Body of pancreas (tissue), 4 donors: Measurements from ENCODE around the gene NF1. TPM values are rescaled to one million over a fixed set of nuclear protein-coding genes. Genes with fewer than 3 reads are reported as not detected.
"Not testable (repeated sequence)": the region's sequence is repeated elsewhere in the genome, so short reads cannot be mapped to it uniquely, and the experiment has no call there.

Experiments
- ATAC-seq: fragments of 150-250 bp; one replicate; pipeline ENCODE4 v1.9.1; 2016
- DNase-seq, 4 donors: peaks; one replicate each; pipeline ENCODE4 v3.0.0-alpha.2; 2019
- H3K27ac ChIP-seq, 4 donors: fragments of 200-600 bp; sonication (generic); 1 replicate in 3 of 4; 2 replicates in 1 of 4; pipeline versions ENCODE4 v1.5.1 to v1.6.1; 2016 to 2019; ENCODE audit warnings: mild to moderate bottlenecking in 1 of 4, mixed read lengths in 1 of 4, moderate library complexity in 1 of 4
- H3K27me3 ChIP-seq, 2 donors: fragments of 200-600 bp; sonication (generic); one replicate each; pipeline ENCODE4 v1.6.0; 2016; ENCODE audit warnings: mild to moderate bottlenecking in 1 of 2
- H3K36me3 ChIP-seq, 2 donors: fragments of 200-600 bp; sonication (generic); replicated peaks in 1 of 2; 2 replicates each; pipeline ENCODE4 v1.5.1; 2016; ENCODE audit warnings: low read depth in 2 of 2; ENCODE audit not compliant: insufficient read depth in 1 of 2
- H3K4me1 ChIP-seq: fragments of 200-600 bp; sonication (generic); one replicate; pipeline ENCODE4 v1.6.0; 2016
- H3K4me3 ChIP-seq, 2 donors: fragments of 200-600 bp; sonication (generic); 1 replicate in 1 of 2; 2 replicates in 1 of 2; pipeline ENCODE4 v1.5.1; 2016 to 2019
- H3K9me3 ChIP-seq, 3 donors: fragments of 200-600 bp; sonication (generic); 1 replicate in 2 of 3; 2 replicates in 1 of 3; pipeline ENCODE4 v1.5.1; 2016
- POLR2A ChIP-seq, 3 donors: fragments of 450-650 bp; IDR thresholded peaks; one replicate each; pipeline ENCODE4 v1.6.1; 2016; ENCODE audit warnings: antibody characterized with exemption in 3 of 3, mild to moderate bottlenecking in 2 of 3
- WGBS, 2 donors: methylation state at CpG; one replicate each; pipeline ENCODE4 v1.1.5; 2017; 5-methylcytosine and 5-hydroxymethylcytosine counted together
- intact Hi-C: fragments of 100-400 bp; cut with DNase I; formaldehyde crosslinking; loops from one replicate; pipeline ENCODE4 v1.15.1; 2023
- total RNA-seq, 2 donors: library from RNA; depleted of rRNA; stranded (reverse); fragments of >200 nt; gene quantifications; one replicate each; pipeline ENCODE4 v1.1.0, GENCODE V29; 2016
- TF ChIP-seq, protein P1 (sequence below), 7 experiments: fragments of 450-650 bp in 4 of 7; fragments of 200-600 bp in 3 of 7; sonication (generic) in 3 of 7; IDR thresholded peaks; one replicate each; pipeline ENCODE4 v1.5.1; 2016 to 2019; ENCODE audit warnings: antibody characterized with exemption in 7 of 7

The NF1 gene
- total RNA-seq, 2 donors from 2014 or later = 54.7 to 57.1 TPM

DNA sequence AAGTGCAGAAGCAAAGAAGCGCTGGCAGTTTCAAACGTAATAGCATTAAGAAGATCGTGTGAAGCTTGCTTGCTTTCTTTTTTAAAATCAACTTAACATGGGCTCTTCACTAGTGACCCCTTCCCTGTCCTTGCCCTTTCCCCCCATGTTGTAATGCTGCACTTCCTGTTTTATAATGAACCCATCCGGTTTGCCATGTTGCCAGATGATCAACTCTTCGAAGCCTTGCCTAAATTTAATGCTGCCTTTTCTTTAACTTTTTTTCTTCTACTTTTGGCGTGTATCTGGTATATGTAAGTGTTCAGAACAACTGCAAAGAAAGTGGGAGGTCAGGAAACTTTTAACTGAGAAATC, 279.3 kb downstream of the NF1 start:
- no peak overlapping the region for H3K27ac ChIP-seq
- TF ChIP-seq, protein P1, sequence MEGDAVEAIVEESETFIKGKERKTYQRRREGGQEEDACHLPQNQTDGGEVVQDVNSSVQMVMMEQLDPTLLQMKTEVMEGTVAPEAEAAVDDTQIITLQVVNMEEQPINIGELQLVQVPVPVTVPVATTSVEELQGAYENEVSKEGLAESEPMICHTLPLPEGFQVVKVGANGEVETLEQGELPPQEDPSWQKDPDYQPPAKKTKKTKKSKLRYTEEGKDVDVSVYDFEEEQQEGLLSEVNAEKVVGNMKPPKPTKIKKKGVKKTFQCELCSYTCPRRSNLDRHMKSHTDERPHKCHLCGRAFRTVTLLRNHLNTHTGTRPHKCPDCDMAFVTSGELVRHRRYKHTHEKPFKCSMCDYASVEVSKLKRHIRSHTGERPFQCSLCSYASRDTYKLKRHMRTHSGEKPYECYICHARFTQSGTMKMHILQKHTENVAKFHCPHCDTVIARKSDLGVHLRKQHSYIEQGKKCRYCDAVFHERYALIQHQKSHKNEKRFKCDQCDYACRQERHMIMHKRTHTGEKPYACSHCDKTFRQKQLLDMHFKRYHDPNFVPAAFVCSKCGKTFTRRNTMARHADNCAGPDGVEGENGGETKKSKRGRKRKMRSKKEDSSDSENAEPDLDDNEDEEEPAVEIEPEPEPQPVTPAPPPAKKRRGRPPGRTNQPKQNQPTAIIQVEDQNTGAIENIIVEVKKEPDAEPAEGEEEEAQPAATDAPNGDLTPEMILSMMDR (IDR thresholded peaks at IDR 0.05) = no peak
- TF ChIP-seq POLR2A (IDR thresholded peaks at IDR 0.05) = no peak
- DNase-seq (no peak), ATAC-seq (no peak)
- no peaks in the 10 kb centered on the region for H3K9me3 ChIP-seq
- no peak overlapping the region for H3K4me3 ChIP-seq
- no peaks in the 10 kb centered on the region for H3K36me3 ChIP-seq
- no peaks in the 10 kb centered on the region for H3K27me3 ChIP-seq
- 63 to 80% methylated on average over 6 of the region's 6 CpGs for WGBS, 2 donors
- H3K4me1 ChIP-seq = no peaks in the 10 kb centered on the region
- intact Hi-C loops = no loop called here

DNA sequence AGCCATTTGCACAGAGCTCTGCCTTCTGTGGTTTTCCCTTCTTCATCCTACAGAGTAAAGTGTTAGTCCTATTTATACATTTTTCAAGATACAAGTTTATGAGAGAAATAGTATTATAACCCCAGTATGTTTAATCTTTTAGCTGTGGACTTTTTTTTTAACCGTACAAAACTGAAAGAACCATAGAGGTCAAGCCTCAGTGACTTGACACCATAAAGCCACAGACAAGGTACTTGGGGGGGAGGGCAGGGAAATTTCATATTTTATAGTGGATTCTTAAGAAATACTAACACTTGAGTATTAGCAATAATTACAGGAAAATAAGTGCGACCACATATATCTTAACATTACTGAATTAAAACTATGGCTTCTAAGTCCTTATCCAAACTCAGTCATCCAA, 279.7 kb downstream of the NF1 start:
- H3K27me3 ChIP-seq = no peaks in the 10 kb centered on the region
- intact Hi-C loops = no loop called here
- H3K4me3 ChIP-seq = no peak overlapping the region
- 92 to 95% methylated on average over 2 of the region's 2 CpGs for WGBS, 2 donors
- ATAC-seq (no peak), DNase-seq (no peak)
- no peak for TF ChIP-seq POLR2A (IDR thresholded peaks at IDR 0.05)
- TF ChIP-seq, protein P1 (IDR thresholded peaks at IDR 0.05) = no peak
- H3K4me1 ChIP-seq = no peaks in the 10 kb centered on the region
- no peak overlapping the region for H3K27ac ChIP-seq
- no peaks in the 10 kb centered on the region for H3K9me3 ChIP-seq
- H3K36me3 ChIP-seq = no peaks in the 10 kb centered on the region

DNA sequence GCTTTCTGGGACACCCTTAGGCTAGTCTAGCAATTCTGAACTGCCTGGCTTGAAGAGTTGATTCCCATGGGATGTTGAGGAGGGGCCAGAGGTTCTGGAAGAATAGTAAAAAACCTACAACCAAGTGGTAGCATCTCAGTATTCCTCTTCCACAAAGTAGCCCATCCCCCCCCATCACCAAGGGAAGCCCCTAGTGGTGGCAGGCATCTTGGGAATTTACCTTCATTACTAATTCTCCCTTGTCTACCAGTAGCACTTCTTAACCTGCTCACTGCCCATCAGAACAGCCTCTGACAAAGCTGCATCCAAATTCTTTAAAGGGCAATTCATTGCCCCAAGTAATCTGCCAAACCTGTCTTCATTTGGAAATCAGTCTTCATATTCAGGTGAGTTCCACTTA, 283.9 kb downstream of the NF1 start:
- H3K4me1 ChIP-seq = no peaks in the 10 kb centered on the region
- no peak overlapping the region for H3K4me3 ChIP-seq
- DNase-seq (no peak), ATAC-seq (no peak)
- intact Hi-C loops = no loop called here
- TF ChIP-seq, protein P1 (IDR thresholded peaks at IDR 0.05) = no peak
- TF ChIP-seq POLR2A (IDR thresholded peaks at IDR 0.05) = no peak
- no peaks in the 10 kb centered on the region for H3K27me3 ChIP-seq
- no peaks in the 10 kb centered on the region for H3K36me3 ChIP-seq
- no peak overlapping the region for H3K27ac ChIP-seq
- no peaks in the 10 kb centered on the region for H3K9me3 ChIP-seq

DNA sequence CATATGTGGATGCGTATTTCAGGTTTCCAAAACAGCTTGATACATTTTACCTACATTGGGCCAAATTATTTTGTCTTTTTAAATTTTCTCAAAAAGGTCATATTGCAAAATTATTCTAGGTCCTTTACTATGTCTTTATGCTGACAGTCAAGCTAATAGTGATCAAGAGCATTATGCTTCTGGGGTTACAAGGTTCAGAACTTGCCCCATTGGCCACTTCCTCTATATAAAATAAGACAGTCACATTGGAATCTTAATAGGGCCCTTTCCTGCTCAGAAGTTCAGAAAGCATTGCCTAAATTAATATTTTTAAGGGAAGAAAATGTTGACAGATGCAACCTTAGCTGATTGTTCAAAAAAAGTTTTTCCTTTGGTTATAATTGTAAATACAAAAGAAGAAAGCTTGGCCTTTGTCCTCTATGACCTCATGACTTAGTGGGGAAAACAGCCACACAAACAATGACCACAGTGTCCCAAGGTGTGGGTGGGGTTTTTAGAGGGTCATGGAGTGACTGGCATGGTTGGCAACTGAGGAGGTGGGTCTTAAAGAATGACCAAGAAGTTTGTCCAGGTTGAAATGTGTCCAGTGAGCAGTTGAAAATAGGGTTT, 284.9 kb downstream of the NF1 start:
- ATAC-seq (no peak), DNase-seq (no peak)
- WGBS, 2 donors = 97% methylated on average over 1 of the region's 1 CpG
- Histone ChIP-seq H3K9me3 (no peaks in the 10 kb centered on the region), H3K27ac (no peak overlapping the region), H3K4me1 (no peaks in the 10 kb centered on the region), H3K36me3 (no peaks in the 10 kb centered on the region), H3K27me3 (no peaks in the 10 kb centered on the region), H3K4me3 (no peak overlapping the region)
- TF ChIP-seq, protein P1 (IDR thresholded peaks at IDR 0.05) = no peak
- no peak for TF ChIP-seq POLR2A (IDR thresholded peaks at IDR 0.05)
- intact Hi-C loops = no loop called here

DNA sequence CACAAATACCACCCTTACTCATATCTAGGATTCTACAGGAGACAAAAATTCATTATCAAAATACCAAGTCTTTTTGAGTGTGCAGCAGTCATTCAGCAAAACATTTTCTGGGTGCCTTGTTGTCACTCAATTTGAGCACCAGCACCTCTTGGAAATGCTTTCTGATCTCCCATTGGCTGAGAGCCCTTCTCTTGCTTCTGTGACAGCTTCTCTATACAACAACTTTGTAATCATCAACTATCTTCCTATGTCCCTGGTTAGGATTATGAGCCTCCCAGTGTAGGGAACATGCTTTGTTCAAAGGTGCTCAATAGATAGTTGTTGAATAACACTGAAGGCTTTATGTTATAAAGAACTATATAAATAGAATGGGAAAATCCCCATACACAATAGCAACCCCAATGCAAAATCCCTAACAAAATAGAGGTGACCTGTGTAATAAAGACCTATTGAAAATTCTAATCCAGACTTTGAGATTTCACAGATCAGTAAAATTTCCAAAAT, 286.4 kb downstream of the NF1 start:
- Histone ChIP-seq H3K9me3 (no peaks in the 10 kb centered on the region), H3K27ac (no peak overlapping the region), H3K27me3 (no peaks in the 10 kb centered on the region), H3K36me3 (no peaks in the 10 kb centered on the region), H3K4me1 (no peaks in the 10 kb centered on the region), H3K4me3 (no peak overlapping the region)
- no peak for DNase-seq
- intact Hi-C loops = no loop called here
- ATAC-seq = no peak
- TF ChIP-seq, protein P1 (IDR thresholded peaks at IDR 0.05) = no peak
- no peak for TF ChIP-seq POLR2A (IDR thresholded peaks at IDR 0.05)

DNA sequence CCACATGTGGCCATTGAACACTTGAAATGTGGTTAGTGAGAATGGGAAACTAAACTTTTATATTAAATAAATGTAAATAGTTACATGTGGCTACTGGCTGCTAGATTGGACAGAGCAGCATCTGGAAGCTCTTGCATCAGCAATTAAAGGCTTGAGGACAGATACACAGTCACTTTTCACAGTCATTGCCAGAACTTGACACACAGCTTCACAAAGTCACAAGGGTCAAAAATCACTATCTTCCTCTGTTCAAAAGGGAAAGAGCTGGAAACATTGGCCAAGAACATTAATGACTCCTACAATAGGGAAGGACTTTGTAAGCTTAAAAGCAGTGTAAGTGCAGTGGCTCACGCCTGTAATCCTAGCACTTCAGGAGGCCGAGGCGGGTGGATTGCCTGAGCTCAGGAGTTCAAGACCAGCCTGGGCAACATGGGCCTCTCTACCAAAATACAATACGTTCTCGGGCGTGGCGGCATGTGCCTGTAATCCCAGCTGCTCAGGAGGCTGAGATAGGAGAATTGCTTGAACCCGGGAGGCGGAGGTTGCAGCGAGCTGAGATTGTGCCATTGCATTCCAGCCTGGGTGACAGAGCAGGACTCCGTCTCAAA, 288.0 kb downstream of the NF1 start:
- H3K27me3 ChIP-seq, H3K9me3 ChIP-seq, H3K4me3 ChIP-seq, H3K36me3 ChIP-seq, ATAC-seq, DNase-seq, H3K4me1 ChIP-seq, H3K27ac ChIP-seq, intact Hi-C loops: not testable (repeated sequence)
- WGBS, 2 donors = 95 to 97% methylated on average over 10 to 11 of the region's 11 CpGs

DNA sequence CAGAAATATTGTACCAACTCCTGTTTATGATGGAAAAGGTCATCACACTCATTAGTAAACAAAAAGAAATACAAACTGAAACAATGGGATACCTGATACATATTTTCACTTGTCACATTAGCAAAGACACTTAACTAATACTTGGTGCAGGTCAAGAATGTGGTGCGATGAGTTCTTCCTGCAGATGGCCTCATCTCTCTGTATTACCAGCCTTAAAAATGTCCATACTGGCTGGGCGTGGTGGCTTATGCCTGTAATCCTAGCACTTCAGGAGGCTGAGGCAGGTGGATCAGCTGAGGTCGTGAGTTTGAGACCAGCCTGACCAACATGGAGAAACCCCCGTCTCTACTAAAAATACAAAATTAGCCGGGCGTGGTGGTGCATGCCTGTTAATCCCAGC, 288.7 kb downstream of the NF1 start:
- ATAC-seq, H3K27me3 ChIP-seq, H3K4me1 ChIP-seq: not testable (repeated sequence)

More for the DNA sequence above, 288.7 kb downstream of the NF1 start:
- H3K27ac ChIP-seq, H3K36me3 ChIP-seq, H3K4me3 ChIP-seq, intact Hi-C loops, DNase-seq, H3K9me3 ChIP-seq: not testable (repeated sequence)
- WGBS, 2 donors = 89 to 92% methylated on average over 6 of the region's 6 CpGs
